Uterus (tissue), 2 donors: ENCODE results near the gene ST7.

Experiments used
- POLR2A ChIP-seq, 2 donors: fragments of 450-650 bp; IDR thresholded peaks; one replicate each; pipeline ENCODE4 v1.6.1; 2016; ENCODE audit warnings: antibody characterized with exemption in 2 of 2, mild to moderate bottlenecking in 1 of 2, moderate library complexity in 1 of 2
- TF ChIP-seq, protein P1 (sequence below), 4 experiments: fragments of 200-600 bp in 2 of 4; fragments of 450-650 bp in 2 of 4; sonication (generic) in 2 of 4; IDR thresholded peaks; one replicate each; pipeline ENCODE4 v1.5.1; 2016 to 2019; ENCODE audit warnings: antibody characterized with exemption in 4 of 4, mild to moderate bottlenecking in 2 of 4, moderate library complexity in 1 of 4

DNA sequence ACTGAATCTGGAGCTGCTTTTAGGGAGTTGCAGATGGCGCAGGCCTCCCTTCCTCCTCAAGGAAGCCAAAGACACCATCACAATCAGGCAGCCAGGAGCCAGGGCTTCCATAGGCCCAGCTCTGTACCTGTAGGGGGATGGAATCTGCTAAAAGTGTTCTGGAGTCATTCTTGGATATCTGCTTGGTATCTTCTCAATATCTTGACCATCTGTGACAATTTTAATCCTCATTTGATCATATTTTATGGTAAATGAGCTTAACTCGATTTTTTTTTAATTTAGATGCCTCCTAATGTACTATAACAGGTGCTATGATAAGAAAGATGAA is 3.1 kb downstream of the ST7 start:
- TF ChIP-seq, protein P1, sequence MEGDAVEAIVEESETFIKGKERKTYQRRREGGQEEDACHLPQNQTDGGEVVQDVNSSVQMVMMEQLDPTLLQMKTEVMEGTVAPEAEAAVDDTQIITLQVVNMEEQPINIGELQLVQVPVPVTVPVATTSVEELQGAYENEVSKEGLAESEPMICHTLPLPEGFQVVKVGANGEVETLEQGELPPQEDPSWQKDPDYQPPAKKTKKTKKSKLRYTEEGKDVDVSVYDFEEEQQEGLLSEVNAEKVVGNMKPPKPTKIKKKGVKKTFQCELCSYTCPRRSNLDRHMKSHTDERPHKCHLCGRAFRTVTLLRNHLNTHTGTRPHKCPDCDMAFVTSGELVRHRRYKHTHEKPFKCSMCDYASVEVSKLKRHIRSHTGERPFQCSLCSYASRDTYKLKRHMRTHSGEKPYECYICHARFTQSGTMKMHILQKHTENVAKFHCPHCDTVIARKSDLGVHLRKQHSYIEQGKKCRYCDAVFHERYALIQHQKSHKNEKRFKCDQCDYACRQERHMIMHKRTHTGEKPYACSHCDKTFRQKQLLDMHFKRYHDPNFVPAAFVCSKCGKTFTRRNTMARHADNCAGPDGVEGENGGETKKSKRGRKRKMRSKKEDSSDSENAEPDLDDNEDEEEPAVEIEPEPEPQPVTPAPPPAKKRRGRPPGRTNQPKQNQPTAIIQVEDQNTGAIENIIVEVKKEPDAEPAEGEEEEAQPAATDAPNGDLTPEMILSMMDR (IDR thresholded peaks at IDR 0.05): no peak
- TF ChIP-seq POLR2A (IDR thresholded peaks at IDR 0.05): no peak
